ENCODE data around the gene PREX1.

The PREX1 gene

GRCh38 chr20:48711696-48712464 lies 115.9 kb downstream of the PREX1 start:
- DNase-seq: no peak

GRCh38 chr20:48711044-48711428 lies 116.8 kb downstream of the PREX1 start:
- no peak for DNase-seq

GRCh38 chr20:48710341-48711043 lies 117.3 kb downstream of the PREX1 start:
- no peak for DNase-seq

GRCh38 chr20:48709744-48710143 lies 118.1 kb downstream of the PREX1 start:
- DNase-seq: no peak

- no peak for DNase-seq
Observed at GRCh38 chr20:48709058-48709691, 118.6 kb downstream of the PREX1 start.

DNA sequence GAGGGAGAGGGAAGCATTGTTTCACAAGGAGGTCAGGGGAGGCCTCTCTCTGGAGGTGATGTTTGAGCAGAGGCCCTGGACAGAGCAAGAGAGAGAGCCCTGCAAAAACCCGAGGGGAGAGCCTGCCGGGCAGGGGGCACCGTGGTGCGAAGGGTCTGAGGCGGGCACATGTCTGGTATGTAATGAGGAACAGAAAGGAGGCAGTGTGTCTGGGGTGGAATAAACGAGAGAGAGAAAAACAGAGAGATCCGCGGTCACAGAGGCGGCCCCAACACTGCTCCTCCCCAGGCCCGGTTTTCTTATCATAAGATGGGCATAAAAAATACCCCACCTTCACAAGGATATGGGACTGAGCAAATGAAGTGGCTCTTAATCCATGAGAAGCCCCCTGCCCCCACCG lies 119.2 kb downstream of the PREX1 start:
- DNase-seq: no peak

- no peak for DNase-seq
Observed at GRCh38 chr20:48708116-48708515, 119.7 kb downstream of the PREX1 start.

GRCh38 chr20:48706710-48707365 lies 121.0 kb downstream of the PREX1 start:
- DNase-seq: no peak

- DNase-seq: no peak
Observed at GRCh38 chr20:48706116-48706656, 121.6 kb downstream of the PREX1 start.

DNA sequence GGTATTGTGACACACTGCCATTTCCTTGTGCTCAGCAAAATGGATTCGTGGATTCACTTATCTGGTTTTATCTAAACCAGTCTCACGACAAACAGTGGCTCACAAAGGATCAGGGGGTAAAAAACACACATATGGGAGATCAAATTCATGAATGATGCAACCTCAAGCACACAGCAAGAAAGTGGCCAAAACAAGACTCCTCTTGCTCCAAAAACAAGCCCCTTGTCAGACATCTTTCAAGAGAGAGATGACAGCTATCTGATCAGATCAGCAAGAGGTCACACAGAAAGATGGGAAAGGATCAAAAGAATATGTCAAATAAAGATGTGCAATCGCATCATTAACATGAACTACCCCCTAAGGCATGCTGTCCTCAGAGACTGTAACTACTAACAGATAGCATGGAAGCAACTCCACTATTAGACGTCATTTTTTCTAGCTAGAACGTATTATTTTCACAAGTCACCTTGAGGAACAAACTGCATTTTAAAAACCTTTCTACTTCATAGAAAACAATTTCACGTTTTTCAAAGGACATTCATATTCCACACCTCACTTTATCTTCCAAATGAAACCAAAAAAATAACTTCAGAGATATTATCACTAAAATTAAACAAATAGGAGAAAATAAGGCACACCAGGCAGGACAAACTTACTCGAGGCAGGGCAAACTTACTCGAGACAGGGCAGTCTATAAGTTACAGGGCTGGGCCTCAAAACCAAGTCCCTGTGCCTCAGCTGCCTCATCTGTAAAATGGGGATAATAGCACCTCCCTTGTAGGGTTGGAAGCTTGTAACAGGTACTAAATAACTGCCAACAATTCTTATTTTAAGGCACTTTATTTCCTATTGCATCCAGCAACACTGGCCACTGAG lies 122.3 kb downstream of the PREX1 start:
- no peak for DNase-seq

DNA sequence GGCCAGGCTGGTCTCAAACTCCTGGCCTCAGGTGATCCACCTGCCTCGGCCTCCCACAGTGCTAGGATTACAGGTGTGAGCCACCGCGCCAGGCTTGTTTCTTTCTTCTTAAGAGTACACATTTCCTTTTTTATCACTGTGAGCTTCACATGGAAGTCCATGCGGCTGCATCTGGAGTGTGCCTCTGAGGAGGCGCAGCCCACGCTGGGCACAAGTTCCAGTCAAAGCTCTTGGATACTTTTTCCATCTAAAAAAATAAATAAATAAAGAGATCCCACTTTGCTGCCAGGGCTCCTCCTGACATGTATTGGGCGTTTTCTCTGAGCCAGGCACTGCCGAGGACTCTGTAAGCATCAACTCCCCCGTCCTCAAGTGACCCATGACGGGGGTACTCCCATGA lies 123.0 kb downstream of the PREX1 start:
- DNase-seq: no peak

DNA sequence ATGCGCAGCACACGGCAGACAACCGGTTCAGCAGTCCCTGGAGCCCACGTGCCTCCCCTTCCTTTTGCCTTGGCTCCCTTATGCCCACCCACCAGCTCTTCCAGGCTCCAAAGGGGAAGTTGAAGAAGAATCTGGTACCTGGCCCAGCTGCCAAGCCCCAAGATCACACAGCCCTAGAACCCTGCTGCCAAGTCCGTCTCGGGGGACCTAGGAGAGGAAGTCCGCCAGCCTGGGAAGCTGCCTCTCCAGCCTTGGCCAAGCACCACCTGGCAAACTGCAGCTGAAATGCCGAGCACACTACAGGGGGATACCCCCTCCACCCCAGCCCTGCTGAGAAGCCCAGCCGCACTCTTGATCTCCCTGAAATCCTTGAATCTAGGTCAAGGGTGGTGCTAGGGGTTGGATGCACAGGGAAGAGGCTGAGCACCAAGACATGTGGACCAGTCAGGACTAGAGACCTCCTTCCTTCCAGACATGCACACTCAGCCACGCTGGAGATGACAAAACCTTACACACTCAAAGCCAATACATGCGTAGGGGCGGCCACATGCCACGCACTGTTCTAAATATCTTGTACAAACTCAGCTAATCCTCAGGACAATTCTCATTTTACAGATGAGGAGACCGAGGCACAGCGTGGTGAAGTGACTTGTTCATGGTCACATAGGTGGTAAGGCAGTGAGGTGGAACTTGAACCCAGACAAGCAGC lies 124.1 kb downstream of the PREX1 start:
- DNase-seq: peak; percentile 54

DNA sequence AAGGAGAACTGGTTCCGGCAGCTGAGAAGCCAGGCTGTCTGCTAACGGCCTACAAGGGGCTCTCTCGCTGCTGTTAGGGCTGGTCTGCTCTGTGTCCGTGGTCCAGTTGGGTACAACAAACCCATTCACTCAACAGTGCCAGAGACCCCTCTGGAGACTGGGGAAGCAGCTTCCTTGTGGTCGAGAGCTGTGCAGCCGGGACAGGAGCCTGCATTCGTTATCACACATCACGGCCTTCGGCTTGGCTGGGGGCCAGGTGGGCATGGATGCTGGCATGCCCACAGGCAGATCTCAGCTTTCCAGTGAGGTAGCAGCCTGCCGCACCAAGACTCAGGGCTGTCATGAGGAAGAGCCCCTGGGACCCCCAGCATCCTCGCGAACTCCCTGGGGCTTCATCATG lies 124.7 kb downstream of the PREX1 start:
- no peak for DNase-seq

- DNase-seq: no peak
Observed at GRCh38 chr20:48702455-48702913, 125.3 kb downstream of the PREX1 start.

GRCh38 chr20:48701702-48702101 lies 126.1 kb downstream of the PREX1 start:
- no peak for DNase-seq

DNA sequence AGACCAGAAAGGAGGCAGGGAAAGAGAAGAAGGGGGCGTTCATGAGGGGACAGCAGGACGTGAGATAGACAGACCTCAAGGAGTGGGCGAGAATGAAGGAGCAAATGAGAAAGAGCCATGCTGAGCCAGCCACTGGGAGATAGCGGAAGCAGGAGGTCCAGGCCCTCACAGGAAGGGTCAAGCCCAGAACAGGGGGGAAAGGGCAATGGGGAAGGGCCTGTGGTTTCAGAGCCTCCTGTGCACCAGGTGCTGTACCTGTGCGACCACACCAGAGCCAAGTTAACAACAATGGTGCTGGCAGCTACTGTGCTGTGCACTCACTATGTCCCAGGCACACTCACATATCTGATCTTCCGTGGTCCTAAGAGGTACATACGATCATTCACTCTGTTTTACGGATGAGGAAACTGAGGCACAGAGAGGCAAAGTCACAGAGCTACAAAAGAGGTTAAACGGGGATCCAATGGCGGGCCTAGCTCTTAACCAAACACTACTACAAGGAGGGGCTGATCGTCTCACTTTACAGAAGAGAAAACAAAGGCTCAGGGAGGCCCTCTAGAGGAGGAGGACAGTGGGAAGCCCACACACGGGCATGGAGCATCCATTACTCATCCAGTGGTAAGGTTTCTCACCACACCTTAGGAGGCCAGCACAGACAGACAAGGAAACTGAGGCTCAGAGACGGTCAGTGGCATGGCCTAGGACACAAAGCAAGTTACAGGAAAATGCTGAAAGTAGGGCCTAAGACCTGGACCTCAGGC lies 129.1 kb downstream of the PREX1 start:
- no peak for DNase-seq

GRCh38 chr20:48697845-48698491 lies 129.8 kb downstream of the PREX1 start:
- no peak for DNase-seq

DNA sequence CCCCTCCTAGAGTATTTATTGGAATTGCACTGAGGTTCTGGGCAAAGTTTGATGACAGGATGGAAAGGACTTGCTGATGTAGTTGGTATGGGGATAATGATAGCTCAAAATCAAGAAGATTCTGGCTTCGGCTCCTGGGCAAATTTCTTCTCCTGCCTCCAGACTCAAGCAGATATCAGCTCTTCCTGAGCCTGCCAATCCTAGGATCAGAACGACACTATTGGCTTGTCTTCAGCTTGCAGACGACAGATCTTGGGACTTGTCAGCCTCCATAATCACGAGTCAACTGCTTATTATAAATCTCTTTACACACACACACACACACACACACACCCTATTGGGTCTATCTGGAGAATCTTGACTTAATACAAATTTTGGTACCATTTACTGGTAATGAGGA lies 131.1 kb downstream of the PREX1 start:
- DNase-seq: no peak

GRCh38 chr20:48695738-48696137 lies 132.1 kb downstream of the PREX1 start:
- no peak for DNase-seq

DNA sequence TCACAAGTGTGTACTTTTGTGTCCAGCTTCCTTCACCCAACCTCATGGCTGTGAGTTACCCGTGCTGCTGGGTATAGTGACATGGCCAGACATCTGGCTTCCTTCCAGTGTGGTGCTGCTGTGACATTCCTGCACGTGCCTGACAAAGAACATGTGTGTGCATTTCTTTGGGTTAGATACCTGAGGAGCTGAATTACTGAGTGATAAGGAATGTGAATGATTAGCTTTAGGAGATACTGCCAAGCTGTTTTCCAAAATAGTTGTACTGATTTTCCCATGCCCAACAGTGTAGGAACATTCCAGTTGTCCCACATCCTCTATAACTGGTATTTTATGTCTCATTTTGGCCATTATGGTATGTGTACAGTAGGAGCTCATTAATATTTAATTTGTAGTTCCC lies 132.5 kb downstream of the PREX1 start:
- DNase-seq: no peak
